GM19395 (cell line): ENCODE measurements around the gene GPD1L.
"Not testable (repeated sequence)": the region's sequence is repeated elsewhere in the genome, so short reads cannot be mapped to it uniquely, and the experiment has no call there.

Experiments
- ATAC-seq: cut with Tn5 transposase; IDR thresholded peaks from one replicate; pipeline ENCODE4 v1.9.1; 2021; ENCODE audit warnings: mild to moderate bottlenecking, moderate library complexity; ENCODE audit not compliant: unreplicated experiment

Gene GPD1L

GRCh38 chr3:32105291-32106131 is 909 bp upstream of the GPD1L start:
- ATAC-seq, result no peak

- ATAC-seq, result peak; percentile 29
These were observed 526 bp downstream of the GPD1L start for GRCh38 chr3:32106929-32107362.

- not testable (repeated sequence) for ATAC-seq
These were observed 1.8 kb downstream of the GPD1L start for GRCh38 chr3:32108224-32108623.

- no peak for ATAC-seq
These were observed 2.8 kb downstream of the GPD1L start for GRCh38 chr3:32109256-32109655.

GRCh38 chr3:32110233-32110760 is 3.9 kb downstream of the GPD1L start:
- no peak for ATAC-seq

- ATAC-seq, result no peak
These were observed 5.1 kb downstream of the GPD1L start for GRCh38 chr3:32111560-32111959.

- no peak for ATAC-seq
These were observed 7.1 kb downstream of the GPD1L start for GRCh38 chr3:32113566-32113965.

- ATAC-seq, result no peak
These were observed 7.6 kb downstream of the GPD1L start for GRCh38 chr3:32113981-32114545.

- ATAC-seq, result not testable (repeated sequence)
These were observed 8.3 kb downstream of the GPD1L start for GRCh38 chr3:32114546-32115386.

GRCh38 chr3:32117320-32117719 is 10.9 kb downstream of the GPD1L start:
- no peak for ATAC-seq

GRCh38 chr3:32118215-32118614 is 11.8 kb downstream of the GPD1L start:
- no peak for ATAC-seq

- no peak for ATAC-seq
These were observed 14.1 kb downstream of the GPD1L start for GRCh38 chr3:32120471-32120870.

- no peak for ATAC-seq
These were observed 14.7 kb downstream of the GPD1L start for GRCh38 chr3:32121137-32121536.

GRCh38 chr3:32123620-32124019 is 17.2 kb downstream of the GPD1L start:
- ATAC-seq, result no peak

GRCh38 chr3:32125012-32125411 is 18.6 kb downstream of the GPD1L start:
- no peak for ATAC-seq

- no peak for ATAC-seq
These were observed 20.0 kb downstream of the GPD1L start for GRCh38 chr3:32126305-32127015.

- ATAC-seq, result no peak
These were observed 20.9 kb downstream of the GPD1L start for GRCh38 chr3:32127219-32127826.

- no peak for ATAC-seq
These were observed 22.5 kb downstream of the GPD1L start for GRCh38 chr3:32128936-32129335.

- ATAC-seq, result no peak
These were observed 23.4 kb downstream of the GPD1L start for GRCh38 chr3:32129832-32130231.

- no peak for ATAC-seq
These were observed 25.7 kb downstream of the GPD1L start for GRCh38 chr3:32132121-32132520.
